Ammon's horn (tissue), 1 donor: Measurements from ENCODE around the gene GALR3.

Experiments
- DNase-seq: peaks from one replicate; pipeline ENCODE4 v3.0.0-alpha.2; 2016; ENCODE audit warnings: low spot score

The GALR3 gene

DNA sequence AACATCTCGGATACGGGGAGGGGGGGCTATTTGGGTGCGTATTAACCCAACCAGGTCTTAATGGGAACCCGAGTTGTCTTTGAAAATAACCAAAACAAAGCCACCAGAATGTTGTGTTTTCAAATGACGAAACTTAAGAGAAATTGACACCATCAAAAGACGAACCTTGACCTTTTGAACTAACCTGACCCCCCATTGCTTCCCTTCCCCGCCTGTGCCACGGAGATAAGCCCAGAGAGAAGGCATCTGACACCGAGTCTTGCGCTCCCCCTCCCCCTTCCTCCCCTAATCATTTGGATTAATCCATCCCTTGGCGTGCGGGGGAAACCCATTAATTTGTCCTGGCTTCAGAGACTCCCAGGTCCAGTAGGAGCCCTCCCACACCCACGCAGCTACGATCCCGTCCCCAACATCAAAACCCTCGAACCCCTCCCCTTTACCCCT lies 20.0 kb upstream of the GALR3 start:
- DNase-seq: no peak

DNA sequence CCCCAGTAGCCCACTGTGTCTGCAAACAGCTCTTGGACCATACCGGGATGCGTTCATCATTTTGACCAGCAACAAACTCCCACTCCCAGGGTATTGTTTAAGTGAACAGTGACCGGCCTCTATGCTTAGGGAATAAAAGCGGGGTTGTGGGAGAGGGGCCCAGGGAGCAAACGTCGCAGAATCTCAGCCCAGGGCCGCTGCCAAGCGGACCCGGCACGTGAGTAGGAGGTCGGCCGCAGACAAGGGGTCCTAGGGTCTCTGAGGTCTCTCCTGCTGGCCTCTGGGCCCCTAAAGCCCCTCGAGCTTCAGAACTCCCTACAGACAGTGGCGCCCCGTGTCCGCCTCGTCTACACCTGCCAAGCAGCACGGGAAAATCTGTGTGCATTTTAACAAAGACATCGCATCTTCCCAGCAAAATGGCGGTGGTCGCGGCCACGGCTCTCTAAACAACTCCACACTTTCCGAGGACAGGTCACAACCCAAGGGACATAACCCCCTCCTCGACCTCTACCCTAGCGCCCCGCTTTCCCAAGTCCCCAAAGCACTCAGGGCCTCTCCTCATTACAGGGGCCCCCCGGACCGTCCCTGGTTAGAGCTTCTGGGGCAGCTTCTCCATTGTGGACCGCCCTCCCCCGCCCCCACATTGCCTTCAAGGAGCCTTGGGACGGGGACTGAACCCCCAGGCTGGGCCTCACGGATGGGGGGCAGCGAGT lies 19.4 kb upstream of the GALR3 start:
- DNase-seq: no peak

DNA sequence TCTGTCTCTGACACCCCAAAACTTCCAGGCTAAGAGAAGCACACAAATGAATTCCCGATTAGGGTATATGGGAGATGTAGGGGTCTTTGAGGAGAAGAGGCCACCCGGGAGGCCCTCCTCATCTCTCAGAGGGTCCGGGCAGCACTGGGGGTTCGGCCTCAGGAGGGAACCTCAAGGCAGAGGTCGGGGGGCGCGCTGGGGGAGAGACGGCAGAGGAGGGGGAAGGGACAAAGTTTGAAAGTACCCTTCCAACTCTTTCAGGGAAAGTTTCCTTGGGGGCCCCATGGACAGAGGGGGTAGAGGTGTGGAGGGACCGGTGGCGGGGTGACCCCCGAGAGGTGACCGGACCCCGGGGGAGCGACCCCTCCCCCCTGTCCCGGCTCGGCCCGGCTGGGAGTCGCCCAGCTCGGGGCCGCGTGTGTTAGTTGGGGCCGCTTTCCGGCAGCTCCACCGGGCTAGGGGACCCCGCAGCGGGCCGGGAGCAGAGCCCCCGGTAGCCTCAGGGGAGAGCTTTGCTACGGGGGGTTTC lies 18.8 kb upstream of the GALR3 start:
- DNase-seq: no peak

DNA sequence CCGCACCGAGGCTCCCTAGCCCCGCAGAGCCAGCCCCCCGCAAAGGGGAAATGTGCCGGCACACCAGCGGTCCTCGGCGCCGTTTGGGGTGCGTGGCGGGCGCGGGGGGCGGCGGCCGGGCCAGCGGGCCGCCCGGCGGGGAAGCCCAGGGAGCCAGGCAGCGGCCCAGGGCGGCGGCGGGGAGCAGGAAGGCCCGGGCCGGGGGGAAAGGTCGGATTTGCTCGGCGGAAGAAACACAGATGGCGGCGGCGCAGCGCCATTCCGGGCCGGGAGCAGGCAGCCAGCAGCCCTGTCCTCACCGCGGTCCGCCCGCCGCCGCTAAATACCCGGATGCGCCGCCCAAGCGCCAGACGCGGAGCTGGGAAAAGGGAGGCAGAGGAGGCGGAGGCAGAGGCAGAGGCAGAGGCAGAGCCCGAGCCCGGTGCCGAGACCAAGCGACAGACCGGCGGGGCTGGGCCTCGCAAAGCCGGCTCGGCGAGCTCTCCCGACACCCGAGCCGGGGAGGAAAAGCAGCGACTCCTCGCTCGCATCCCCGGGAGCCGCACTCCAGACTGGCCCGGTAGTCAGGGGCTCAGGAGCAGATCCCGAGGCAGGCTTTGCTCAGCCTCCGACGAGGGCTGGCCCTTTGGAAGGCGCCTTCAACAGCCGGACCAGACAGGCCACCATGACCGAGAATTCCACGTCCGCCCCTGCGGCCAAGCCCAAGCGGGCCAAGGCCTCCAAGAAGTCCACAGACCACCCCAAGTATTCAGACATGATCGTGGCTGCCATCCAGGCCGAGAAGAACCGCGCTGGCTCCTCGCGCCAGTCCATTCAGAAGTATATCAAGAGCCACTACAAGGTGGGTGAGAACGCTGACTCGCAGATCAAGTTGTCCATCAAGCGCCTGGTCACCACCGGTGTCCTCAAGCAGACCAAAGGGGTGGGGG lies 18.0 kb upstream of the GALR3 start:
- DNase-seq: peak; percentile 89

DNA sequence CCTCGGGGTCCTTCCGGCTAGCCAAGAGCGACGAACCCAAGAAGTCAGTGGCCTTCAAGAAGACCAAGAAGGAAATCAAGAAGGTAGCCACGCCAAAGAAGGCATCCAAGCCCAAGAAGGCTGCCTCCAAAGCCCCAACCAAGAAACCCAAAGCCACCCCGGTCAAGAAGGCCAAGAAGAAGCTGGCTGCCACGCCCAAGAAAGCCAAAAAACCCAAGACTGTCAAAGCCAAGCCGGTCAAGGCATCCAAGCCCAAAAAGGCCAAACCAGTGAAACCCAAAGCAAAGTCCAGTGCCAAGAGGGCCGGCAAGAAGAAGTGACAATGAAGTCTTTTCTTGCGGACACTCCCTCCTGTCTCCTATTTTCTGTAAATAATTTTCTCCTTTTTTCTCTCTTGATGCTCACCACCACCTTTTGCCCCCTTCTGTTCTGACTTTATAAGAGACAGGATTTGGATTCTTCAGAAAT lies 17.3 kb upstream of the GALR3 start:
- no peak for DNase-seq

DNA sequence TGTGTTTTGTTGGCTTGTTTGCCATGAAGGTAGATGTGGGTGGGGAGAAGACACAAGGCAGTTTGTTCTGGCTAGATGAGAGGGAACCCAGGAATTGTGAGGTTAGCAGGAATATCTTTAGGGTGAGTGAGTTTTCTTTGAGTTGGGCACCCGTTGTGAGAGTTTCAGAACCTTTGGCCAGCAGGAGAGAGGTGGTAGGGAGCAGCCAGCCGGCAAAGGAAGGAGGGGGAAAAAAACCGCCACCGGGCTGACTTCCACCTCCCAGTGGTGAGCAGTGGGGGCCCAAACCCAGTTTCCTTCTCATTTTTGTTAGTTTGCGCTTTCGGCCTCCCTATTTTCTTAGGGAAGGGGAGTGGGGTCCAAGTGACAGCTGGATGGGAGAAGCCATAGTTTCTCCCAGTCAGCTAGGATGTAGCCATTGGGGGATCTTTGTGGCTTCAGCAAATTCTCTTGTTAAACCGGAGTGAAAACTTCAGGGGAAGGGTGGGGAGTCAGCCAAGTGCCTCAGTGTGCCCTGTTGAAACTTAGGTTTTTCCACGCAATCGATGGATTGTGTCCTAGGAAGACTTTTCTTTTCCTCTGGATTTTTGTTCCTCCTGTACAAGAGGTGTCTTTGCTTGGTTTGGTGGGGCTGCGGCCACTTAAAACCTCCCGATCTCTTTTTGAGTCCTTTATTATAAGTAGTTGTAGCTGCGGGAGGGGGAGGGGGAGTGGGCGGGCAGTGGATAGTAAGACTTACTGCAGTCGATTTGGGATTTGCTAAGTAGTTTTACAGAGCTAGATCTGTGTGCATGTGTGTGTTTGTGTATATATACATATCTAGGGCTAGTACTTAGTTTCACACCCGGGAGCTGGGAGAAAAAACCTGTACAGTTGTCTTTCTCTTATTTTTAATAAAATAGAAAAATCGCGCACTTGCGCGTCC lies 16.5 kb upstream of the GALR3 start:
- DNase-seq: no peak

DNA sequence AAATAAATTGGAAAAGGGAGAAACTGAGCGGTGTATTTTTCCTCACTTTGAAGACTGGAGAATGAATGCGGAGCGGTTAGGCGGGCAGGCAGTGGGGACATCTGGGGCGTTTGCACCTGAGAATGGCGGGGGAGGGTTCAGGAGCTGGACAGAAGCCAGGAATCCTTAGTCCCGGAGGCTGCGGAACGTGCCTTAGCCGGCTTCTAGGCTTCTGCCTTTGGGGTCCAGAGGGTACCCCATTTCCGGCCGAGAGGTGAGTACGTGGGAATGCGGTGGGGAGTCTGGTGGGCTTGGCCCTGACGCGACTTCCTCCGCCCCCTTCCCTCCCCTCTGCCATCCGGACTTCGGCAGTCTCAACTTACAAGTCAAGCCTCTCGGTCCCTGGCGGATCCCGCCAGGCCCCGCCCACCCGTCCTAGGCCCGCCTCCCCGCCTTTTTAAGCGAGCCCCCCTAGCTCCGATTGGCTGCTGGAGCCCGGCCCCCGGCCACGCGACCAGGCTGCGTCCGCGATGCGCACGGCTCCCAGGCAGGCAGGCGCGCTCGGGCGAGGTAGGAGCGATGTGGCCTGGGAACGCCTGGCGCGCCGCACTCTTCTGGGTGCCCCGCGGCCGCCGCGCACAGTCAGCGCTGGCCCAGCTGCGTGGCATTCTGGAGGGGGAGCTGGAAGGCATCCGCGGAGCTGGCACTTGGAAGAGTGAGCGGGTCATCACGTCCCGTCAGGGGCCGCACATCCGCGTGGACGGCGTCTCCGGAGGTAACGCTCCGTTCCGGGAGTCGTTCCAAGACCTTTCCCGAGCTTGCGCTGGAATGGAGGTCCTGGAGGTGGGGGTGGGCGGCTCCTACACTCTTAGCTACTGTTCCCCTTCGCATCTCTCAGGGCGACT lies 15.5 kb upstream of the GALR3 start, which contains the start of gene GCAT:
Gene GCAT (plus strand): TSS at position 525 of the 884 bp plus-strand sequence. CDS start 34 bp downstream, at position 559.
- peak; percentile 96 for DNase-seq

DNA sequence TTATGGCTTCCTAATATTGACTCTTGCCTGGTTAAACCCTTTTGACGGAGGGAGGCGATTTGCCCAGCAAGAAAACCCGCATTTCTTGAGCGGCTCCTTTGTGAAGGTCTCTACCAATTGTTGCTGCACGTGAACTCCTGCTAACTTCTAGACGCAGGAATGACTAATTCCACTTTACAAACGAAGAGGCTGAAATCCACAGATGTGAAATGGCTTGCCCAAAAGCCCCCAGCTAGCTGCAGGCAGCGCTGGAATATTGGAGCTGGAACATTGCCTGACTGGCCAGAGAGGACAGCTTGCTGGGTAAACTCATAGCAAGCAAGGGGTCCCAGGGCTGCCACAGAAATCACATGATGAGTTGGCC lies 14.9 kb upstream of the GALR3 start:
- DNase-seq: no peak

DNA sequence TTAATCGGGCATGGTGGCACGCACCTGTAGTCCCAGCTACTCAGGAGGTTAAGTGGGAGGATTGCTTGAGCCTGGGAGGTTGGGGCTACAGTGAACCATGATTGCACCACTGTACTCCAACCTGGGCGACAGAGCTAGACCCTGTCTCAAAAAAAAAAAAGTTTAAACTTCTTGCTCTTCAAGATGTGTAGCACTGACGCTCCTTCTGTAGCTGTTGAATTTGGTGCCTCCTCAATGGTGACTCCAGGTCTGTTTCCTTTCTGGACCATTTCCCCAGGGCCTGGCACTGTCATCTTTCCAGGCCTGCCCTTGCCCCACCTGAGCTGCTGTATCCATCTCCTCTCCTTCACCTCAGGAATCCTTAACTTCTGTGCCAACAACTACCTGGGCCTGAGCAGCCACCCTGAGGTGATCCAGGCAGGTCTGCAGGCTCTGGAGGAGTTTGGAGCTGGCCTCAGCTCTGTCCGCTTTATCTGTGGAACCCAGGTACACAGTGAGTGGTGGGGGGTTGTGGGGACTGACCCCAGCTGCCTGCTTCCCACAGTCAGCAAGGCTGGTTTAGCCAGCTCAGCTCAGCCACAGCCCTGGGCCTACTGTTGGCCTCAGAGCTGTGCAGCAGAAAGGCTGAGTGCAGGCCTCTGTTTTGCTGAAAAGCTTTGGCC lies 13.4 kb upstream of the GALR3 start:
- DNase-seq: no peak

DNA sequence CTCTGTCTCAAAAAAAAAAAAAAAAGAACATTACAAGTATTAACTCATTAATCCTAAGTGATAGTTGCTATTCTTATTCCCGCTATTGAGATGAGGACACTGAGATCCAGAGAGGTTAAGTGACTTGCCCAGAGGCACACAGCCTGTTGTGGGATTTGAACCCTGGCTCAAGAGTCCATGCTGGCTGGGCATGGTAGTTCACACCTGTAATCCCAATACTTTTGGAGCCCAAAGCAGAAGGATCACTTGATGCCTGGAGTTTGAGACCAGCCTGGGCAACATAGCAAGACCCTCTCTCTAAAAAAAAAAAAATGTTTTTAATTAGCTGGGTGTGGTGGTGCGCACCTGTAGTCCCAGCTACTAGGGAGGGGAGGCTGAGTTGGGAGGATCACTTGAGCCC lies 11.3 kb upstream of the GALR3 start:
- DNase-seq: no peak

DNA sequence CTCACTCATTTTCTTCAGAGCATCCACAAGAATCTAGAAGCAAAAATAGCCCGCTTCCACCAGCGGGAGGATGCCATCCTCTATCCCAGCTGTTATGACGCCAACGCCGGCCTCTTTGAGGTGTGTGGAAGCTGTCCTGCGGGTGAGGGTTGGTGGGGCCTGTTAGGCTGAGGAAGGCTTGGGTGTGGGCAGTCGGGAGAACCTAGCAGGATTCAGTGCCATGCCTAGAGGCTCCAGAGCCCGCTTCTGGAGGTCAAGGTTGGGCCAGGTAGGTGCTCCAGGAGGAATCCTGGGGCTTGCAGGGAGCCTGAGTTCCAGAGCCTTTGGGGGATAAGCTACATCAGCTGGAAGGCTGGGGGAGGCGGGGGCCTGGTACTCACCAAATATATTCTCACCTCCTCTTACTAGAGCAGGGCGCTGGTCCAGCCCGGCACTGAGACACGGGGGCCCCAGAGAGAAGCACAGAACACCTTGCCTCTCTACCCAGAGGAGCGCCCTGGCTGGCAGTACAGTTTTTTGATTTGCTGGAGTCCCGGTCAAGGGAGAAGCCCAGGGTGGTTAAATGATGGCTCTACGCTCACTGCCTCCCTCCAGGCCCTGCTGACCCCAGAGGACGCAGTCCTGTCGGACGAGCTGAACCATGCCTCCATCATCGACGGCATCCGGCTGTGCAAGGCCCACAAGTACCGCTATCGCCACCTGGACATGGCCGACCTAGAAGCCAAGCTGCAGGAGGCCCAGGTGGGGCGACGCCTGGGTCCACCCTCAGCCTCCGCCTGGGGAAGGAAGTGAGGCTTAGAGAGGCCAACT lies 10.1 kb upstream of the GALR3 start:
- no peak for DNase-seq

DNA sequence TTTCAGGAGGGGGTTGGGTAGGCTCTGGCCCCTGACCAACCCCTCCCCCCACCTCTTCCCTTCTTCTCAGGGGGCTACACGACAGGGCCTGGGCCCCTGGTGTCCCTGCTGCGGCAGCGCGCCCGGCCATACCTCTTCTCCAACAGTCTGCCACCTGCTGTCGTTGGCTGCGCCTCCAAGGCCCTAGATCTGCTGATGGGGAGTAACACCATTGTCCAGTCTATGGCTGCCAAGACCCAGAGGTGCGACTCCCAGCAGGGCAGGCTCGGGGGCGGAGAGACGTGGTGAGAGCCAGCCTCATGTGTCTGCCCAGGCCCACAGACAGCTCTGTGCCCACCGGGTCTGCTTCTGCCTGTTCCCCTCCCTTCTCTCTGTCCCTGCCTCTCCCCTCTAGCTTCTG lies 7.6 kb upstream of the GALR3 start:
- no peak for DNase-seq

DNA sequence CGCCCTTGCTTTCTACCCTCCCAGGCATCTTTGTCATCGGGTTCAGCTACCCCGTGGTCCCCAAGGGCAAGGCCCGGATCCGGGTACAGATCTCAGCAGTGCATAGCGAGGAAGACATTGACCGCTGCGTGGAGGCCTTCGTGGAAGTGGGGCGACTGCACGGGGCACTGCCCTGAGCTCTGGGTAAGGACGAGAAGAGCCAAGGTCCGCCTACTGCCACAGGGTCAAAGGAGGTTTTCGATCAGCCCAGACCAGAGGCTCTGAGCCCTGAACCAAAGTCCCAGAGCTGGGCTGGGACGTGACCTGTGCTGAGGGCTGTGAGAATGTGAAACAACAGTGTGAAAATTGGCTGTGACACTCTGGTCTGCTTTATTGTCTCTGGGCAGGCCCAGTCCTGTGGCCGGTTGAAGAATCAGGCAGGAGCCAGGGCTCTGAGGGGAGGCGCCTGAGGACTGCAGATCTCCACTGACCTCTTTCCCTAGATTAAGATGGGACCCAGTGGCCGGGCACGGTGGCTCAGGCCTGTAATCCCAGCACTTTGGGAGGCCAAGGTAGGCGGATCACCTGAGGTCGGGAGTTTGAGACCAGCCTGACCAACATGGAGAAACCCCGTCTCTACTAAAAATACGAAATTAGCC lies 6.5 kb upstream of the GALR3 start:
- no peak for DNase-seq

DNA sequence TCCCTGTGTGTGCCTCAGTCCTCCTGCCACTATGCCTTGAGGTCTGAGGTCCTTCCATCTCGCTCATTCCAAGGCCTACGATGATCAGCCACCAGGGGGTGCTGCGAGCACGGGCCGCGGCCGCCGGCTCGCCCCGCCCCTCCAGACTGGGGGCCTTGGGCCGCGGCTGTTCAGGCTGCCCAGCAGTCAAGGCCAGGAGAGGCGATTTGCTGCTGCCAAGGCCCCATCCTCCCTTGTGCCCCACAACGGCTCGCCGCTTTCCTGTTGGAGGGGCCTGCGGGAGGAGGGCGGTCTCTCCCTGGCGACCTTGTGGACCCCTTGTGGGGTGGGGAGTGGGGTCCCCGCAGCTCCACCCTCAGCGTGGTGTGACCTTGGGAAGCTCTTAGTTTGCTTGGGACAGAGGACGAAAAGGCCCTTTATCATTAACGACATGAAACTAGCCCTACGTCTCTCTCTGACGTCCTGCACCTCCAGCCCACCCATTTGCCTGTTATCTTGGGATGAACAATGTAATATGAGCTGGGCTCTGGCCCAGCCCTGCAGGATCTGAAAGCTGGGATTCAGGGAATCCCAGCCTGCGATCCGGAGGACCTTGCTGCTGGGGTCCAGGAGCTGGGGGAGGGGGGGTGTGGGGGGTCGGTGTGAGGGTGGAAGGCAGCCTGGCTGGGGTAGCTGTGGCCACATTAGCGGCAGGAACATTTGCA lies 5.3 kb upstream of the GALR3 start:
- peak; percentile 88 for DNase-seq

DNA sequence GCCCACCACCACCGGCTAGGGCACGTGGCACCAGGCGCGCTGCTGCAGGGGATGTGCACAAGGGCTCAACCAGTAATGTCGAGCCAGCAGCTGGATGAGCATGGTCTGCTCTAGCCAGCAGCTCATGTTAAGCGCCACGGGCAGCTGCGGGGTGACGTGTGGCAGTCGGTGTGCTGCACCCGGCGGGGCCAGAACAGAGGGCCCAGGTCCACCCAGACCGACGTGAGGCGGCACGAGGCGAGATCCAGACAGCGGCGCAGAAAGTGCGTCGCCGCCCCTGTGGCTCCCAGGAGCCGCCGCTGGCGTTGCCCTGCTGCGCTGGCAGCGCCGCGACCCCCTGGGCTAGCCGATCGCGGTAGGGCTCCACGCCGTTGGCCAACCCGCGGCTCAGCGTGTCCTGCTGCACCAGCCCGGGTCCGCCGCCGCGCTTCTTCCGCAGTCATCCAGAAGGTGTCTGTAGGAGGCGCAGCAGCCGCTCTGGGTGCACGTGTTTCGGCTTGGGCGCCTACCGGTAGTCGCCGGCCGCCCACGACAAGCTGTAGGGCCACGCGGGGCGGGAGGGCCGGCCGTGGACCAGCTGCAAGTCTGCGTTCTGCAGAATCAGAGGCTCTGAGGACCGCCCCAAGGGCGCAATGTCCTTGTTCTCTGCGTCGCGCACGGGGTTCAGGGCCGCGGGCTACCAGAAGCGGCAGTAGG lies 4.6 kb upstream of the GALR3 start:
- DNase-seq: peak; percentile 55

DNA sequence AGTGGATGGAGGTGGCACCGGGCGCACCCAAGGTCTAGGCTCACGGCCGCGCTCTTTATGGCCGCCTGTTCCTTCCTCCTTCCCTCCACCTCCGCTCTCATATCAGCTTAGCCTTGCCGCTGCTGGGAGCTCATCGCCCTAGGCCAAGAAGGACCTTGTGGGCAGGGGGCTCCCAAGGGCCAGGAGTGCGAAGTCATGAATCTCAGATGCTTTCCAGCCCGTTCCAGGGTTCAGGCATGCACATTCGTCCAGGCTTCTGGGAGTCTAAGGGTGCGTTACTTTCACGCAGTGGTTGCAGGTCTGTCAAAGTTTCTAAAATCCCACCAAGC lies 4.1 kb upstream of the GALR3 start:
- DNase-seq: no peak

DNA sequence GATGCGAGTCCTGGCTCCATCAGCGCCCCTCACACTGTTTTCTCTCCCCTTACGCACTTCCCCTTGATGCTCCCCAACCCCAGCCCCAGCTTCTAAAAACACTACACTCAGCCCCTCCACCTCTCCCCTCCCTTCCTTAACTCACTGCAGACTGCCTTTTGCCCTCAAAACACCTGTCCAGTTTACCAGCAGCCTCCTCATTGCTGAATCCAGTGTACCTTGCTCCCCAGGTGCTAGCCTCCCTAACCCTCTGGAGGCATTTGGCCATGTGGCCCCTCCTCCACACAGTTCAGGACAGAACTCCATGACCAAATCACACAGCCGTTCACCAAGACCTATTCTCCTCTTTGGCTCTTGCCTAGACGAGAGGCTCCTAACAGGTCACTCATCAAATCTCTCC lies 2.8 kb upstream of the GALR3 start:
- DNase-seq: no peak
